ENCODE data around the gene ENTPD2. TPM values are rescaled to one million over a fixed set of nuclear protein-coding genes. Genes with fewer than 3 reads are reported as not detected.
"Not testable (repeated sequence)": the region's sequence is repeated elsewhere in the genome, so short reads cannot be mapped to it uniquely, and the experiment has no call there.

ENTPD2 gene
- total RNA-seq, 1 donor from 2014 or later: 5.2 TPM

GRCh38 chr9:137035507-137035834, 18.4 kb downstream of the ENTPD2 start:
- H3K27me3 Mint-ChIP-seq (ENCODE audit: low read depth): no peaks in the 10 kb centered on the region
- no peaks in the 10 kb centered on the region for H3K9me3 Mint-ChIP-seq
- no peak for DNase-seq (ENCODE audit: low spot score in 2 of 2, unreplicated experiment in 2 of 2)

GRCh38 chr9:137034709-137035506, 19.0 kb downstream of the ENTPD2 start:
- TF ChIP-seq CTCF (IDR thresholded peaks at IDR 0.05; ENCODE audit: unreplicated experiment): peak; percentile 80
- no peaks in the 10 kb centered on the region for H3K36me3 Mint-ChIP-seq
- peak; percentile 72 to 88 for DNase-seq (ENCODE audit: low spot score in 2 of 2, unreplicated experiment in 2 of 2)
- no peaks in the 10 kb centered on the region for H3K4me1 Mint-ChIP-seq
- H3K9me3 Mint-ChIP-seq: no peaks in the 10 kb centered on the region
- H3K27me3 Mint-ChIP-seq (ENCODE audit: low read depth): no peaks in the 10 kb centered on the region
- no peak overlapping the region for H3K27ac Mint-ChIP-seq
- H3K4me3 Mint-ChIP-seq: no peak overlapping the region

More at GRCh38 chr9:137035507-137035834, 18.4 kb downstream of the ENTPD2 start:
- Mint-ChIP-seq H3K4me3 (no peak overlapping the region), H3K27ac (no peak overlapping the region), H3K36me3 (no peaks in the 10 kb centered on the region), H3K4me1 (no peaks in the 10 kb centered on the region)
- TF ChIP-seq CTCF (IDR thresholded peaks at IDR 0.05; ENCODE audit: unreplicated experiment): peak; percentile 45

- H3K27me3 Mint-ChIP-seq (ENCODE audit: low read depth): no peaks in the 10 kb centered on the region
- peaks cover 5% of the 10 kb centered on the region for H3K4me1 Mint-ChIP-seq
- no peak overlapping the region for H3K4me3 Mint-ChIP-seq
- no peak for TF ChIP-seq CTCF (IDR thresholded peaks at IDR 0.05; ENCODE audit: unreplicated experiment)
- no peaks in the 10 kb centered on the region for H3K9me3 Mint-ChIP-seq
- no peak overlapping the region for H3K27ac Mint-ChIP-seq
- no peak for DNase-seq (ENCODE audit: low spot score in 2 of 2, unreplicated experiment in 2 of 2)
- H3K36me3 Mint-ChIP-seq: no peaks in the 10 kb centered on the region
Observed at GRCh38 chr9:137034039-137034708, 19.7 kb downstream of the ENTPD2 start.

- H3K4me1 Mint-ChIP-seq; H3K4me3 Mint-ChIP-seq; H3K27me3 Mint-ChIP-seq (ENCODE audit: low read depth); H3K36me3 Mint-ChIP-seq; H3K9me3 Mint-ChIP-seq; DNase-seq (ENCODE audit: low spot score in 2 of 2, unreplicated experiment in 2 of 2); H3K27ac Mint-ChIP-seq: not testable (repeated sequence)
Observed at GRCh38 chr9:137033481-137033880, 20.4 kb downstream of the ENTPD2 start.

- no peaks in the 10 kb centered on the region for H3K27me3 Mint-ChIP-seq (ENCODE audit: low read depth)
- H3K4me1 Mint-ChIP-seq: peaks cover 5% of the 10 kb centered on the region
- H3K27ac Mint-ChIP-seq: no peak overlapping the region
- no peaks in the 10 kb centered on the region for H3K9me3 Mint-ChIP-seq
- no peaks in the 10 kb centered on the region for H3K36me3 Mint-ChIP-seq
- H3K4me3 Mint-ChIP-seq: no peak overlapping the region
- DNase-seq (ENCODE audit: low spot score in 2 of 2, unreplicated experiment in 2 of 2): no peak
- no peak for TF ChIP-seq CTCF (IDR thresholded peaks at IDR 0.05; ENCODE audit: unreplicated experiment)
Observed at GRCh38 chr9:137032858-137033257, 21.0 kb downstream of the ENTPD2 start.

GRCh38 chr9:137031904-137032640, 21.8 kb downstream of the ENTPD2 start, which contains the start of gene FUT7:
Gene FUT7, minus strand, starts transcription at chr9:137032088. Its CDS starts 97 bp downstream, at chr9:137031991.
- H3K9me3 Mint-ChIP-seq: no peaks in the 10 kb centered on the region
- no peak within 1 kb of the TSS for H3K27ac Mint-ChIP-seq
- TF ChIP-seq CTCF (IDR thresholded peaks at IDR 0.05; ENCODE audit: unreplicated experiment): no peak
- DNase-seq (ENCODE audit: low spot score in 2 of 2, unreplicated experiment in 2 of 2): no peak
- H3K36me3 Mint-ChIP-seq: no peaks in the 10 kb centered on the region
- peaks cover 8% of the 10 kb centered on the region for H3K4me1 Mint-ChIP-seq
- no peak within 1 kb of the TSS for H3K4me3 Mint-ChIP-seq
- H3K27me3 Mint-ChIP-seq (ENCODE audit: low read depth): no peaks in the 10 kb centered on the region
